ENCODE data around the gene NIN.
"Not testable (repeated sequence)": the region's sequence is repeated elsewhere in the genome, so short reads cannot be mapped to it uniquely, and the experiment has no call there.

NIN gene

DNA sequence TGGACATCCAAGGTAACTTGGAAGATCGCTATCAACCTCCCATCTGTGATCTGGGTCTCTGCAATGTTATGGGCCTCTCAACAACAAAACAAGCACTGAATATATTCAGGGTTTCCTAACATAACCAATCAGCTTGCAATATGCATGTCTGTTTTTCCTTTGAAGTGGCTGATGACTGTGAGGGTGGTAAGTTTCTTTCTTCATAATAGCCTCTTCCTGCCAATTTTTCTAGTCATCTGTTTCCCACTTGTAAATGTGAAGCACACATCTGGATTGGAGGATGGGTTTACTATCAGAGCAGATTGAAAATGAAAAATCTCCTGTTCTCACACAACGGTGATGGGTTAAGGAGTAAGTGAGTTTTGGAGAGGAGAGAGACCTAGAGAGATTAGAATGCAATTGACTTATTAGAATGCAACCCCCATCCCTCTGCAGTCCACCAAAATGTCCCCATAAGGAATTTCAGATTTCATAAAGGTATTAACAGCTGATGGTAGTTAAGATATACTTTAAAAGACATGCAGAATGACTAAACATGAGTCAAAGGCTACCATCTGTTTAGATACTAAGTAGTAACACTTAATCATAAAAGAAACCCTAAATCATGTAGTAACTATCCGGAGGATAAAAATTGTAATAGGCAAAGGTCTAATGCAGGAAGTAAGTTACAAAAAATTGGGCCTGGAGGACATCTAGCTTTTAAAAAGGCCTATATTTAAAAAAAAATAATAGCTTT lies 104.4 kb downstream of the NIN start:
- peak; percentile 78 for FAIRE-seq
- DNase-seq (ENCODE audit: insufficient read length, low spot score): no peak

- DNase-seq (ENCODE audit: insufficient read length, low spot score) (no peak), FAIRE-seq (no peak)
Observed at GRCh38 chr14:50725761-50726160, 105.2 kb downstream of the NIN start.

- no peak for DNase-seq (ENCODE audit: insufficient read length, low spot score)
- FAIRE-seq: no peak
Observed at GRCh38 chr14:50719911-50720759, 110.8 kb downstream of the NIN start.

DNA sequence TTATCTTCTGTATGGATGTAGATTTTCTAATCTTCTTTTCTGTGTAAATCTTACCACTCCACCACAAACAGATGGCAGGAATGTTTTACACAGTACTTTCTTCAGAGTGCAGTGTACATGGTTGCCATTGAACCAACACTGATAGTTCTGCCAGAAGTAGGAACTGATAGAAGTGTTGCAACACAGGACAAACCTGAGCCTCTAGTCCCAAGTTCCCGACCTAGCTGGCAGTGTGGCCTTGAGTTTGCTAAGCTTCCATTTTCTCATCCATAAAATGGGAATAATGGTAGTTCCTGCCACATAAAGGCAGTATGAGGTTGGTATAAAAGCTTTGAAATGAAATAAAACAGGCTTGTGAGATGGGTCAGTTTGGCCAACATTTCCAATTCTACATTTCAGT lies 112.0 kb downstream of the NIN start:
- no peak for FAIRE-seq

DNA sequence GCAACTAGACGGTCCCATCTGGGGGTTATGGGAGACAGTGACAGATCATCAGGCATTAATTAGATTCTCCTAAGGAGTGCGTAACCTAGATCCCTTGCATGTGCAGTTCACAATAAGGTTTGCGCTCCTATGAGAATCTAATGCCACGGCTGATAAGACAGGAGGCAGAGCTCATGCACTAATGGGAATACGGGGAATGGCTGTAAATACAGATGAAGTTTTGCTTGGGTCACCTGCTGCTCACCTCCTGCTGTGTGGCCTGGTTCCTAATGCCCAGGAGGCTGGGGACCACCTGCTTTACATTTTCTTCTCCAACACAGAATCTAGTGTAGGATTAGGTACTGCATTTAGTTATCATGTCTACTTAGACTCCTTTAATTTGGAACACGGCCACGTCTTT lies 113.2 kb downstream of the NIN start:
- no peak for DNase-seq (ENCODE audit: insufficient read length, low spot score)

More for the DNA sequence above, 112.0 kb downstream of the NIN start:
- DNase-seq (ENCODE audit: insufficient read length, low spot score): no peak

DNA sequence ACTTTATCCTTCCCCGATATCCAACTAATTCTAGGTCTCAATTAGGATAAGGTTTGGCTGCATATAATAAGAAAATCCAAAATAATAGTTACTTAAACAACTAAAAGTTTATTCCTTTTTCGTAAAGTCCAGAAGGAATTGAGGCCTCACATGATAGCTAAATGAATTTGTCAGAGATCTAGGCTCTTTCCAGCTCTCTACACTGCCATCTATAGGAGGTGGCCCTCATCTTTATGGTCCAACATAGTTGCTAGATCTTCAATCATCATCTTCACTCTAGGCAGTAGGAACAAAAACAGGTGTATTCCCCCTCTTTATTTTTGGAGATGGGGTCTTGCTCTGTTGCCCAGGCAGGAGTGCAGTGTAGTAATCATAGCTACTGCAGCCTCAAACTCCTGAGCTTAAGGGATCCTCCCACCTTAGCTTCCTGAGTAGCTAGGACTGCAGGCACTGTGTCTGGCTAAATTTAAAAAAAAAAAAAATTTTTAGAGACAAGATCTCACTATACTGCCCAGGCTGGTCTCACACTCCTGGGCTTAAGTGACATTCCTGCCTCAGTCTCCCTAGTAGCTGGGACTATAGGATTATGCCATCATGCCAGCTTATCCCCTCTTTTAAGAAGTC lies 116.4 kb downstream of the NIN start:
- FAIRE-seq (peak; percentile 79), DNase-seq (ENCODE audit: insufficient read length, low spot score) (peak; percentile 9)

More for the DNA sequence above, 113.2 kb downstream of the NIN start:
- FAIRE-seq: no peak

DNA sequence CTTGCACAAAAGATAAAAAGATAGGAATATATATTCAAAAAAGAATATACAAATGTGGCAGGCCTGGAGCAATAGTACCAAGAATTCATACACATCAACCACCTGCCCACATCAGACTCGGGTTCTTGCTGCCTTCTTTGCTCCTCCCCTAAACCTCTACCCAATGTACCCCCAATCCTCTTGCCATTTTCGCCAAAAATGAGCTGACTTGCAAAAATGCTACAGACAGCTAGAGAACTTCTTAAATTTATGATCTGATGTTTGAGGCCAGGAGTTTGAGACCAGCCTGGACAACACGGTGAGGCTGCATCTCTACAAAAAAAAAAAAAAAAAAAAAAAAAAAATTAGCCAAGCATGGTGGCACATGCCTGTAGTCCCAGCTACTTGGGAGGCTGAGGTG lies 119.9 kb downstream of the NIN start:
- no peak for DNase-seq (ENCODE audit: insufficient read length, low spot score)
- no peak for FAIRE-seq

DNA sequence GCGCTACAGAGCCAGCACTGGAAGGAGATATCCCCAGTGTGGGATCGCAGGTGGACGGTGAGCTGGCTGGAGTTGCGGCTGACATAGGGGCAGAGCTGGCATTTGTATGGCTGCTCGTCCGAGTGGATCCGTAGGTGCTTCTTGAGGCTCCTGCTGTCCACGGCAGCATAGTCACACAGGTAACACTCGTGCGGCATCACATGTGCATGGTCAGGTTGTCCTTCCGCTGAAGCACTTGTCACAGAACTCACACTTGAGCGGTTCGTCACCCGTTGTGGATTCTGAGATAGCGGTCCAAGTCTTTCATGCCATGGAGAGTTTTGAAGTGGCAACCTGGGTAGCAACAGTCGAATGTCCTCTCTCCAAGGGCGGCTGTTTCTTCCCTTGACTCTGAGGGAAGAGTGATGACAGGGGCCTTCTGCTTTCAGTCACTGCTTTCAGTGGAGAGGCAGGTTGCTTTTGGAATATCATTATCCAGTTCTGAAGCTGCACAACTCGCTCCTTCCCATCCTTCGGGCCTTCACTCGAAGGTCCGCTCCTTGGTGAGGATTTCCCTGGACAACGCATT lies 125.9 kb downstream of the NIN start:
- DNase-seq (ENCODE audit: insufficient read length, low spot score): no peak
- no peak for FAIRE-seq

- FAIRE-seq (no peak), DNase-seq (ENCODE audit: insufficient read length, low spot score) (no peak)
Observed at GRCh38 chr14:50704454-50705010, 126.4 kb downstream of the NIN start.

DNA sequence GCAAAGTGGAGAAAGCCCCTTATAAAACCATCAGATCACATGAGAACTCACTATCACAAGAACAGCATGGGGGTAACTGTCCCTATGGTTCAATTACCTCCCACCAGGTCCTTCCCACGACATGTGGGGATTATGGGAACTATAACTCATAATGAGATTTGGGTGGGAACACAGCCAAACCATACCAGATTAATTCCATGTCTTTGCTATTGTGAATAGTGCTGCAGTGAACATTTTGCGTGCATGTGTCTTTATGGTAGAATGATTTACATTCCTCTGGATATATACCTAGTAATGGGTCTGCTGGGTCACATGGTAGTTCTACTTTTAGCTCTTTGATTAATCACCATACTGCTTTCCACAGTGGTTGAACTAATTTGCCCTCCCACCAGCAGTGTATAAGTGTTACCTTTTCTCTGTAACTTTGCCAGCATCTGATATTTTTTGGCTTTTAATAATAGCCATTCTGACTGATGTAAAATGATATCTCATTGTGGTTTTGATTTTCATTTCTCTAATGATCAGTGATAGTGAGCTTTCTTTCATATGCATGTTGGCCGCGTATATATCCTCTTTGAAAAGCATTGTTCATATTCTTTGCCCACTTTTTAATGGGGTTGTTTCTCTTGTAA lies 133.2 kb downstream of the NIN start:
- no peak for FAIRE-seq
- DNase-seq (ENCODE audit: insufficient read length, low spot score): no peak

DNA sequence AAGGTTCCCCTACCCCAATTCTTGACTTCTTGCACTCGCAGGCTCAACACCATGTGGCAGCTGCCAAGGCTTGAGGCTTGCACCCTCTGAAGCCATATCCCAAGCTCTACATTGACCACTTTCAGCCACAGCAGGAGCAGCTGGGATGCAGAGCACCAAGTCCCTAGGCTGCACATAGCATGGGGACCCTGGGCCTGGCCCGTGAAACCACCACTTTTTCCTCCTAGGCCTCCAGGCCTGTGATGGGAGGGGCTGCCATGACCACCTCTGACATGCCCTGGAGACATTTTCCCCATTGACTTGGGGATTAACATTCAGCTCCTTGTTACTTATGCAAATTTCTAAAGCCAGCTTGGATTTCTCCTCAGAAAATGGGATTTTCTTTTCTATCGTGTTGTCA lies 136.7 kb downstream of the NIN start:
- not testable (repeated sequence) for FAIRE-seq; DNase-seq (ENCODE audit: insufficient read length, low spot score)

DNA sequence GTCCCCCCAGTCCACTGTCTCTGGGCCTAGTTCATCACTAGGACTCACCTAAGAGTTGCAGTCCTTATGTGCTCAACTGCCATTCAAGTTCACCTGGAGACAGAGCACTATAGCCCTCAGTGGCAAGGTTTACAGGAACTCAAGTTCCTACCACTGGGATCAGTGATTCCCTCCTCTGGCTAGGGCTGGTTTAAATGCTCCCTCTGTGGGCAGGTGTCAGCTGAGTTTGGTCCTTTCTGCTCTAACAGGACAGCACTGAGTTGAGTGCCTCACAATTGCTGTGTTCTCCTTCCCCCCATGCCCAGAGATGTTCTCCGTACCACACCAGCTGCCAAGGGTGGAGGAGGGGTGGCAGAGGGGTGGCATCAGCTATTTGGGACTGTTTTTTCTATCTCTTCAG lies 142.1 kb downstream of the NIN start:
- FAIRE-seq (no peak), DNase-seq (ENCODE audit: insufficient read length, low spot score) (no peak)

- FAIRE-seq (no peak), DNase-seq (ENCODE audit: insufficient read length, low spot score) (no peak)
Observed at GRCh38 chr14:50679674-50680073, 151.3 kb downstream of the NIN start.

DNA sequence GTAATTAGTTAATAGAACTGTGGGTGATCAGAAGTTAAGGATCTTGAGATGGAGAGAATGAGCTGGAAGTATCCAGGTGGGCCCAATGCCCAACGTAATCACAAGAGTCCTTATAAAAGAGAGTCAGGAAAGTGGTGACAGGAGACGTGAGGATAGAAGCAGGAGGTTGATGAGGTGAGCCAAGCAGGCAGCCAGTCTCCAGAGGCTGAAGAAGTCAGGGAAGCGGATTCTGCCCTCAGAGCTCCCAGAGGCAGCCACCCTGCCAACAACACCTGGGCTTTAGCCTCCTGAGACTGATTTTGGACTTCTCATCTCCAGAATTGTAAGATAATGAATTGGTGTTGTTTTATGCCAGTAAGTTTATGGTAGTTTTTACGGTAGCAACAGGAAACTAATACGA lies 152.8 kb downstream of the NIN start:
- FAIRE-seq: no peak
- DNase-seq (ENCODE audit: insufficient read length, low spot score): no peak

DNA sequence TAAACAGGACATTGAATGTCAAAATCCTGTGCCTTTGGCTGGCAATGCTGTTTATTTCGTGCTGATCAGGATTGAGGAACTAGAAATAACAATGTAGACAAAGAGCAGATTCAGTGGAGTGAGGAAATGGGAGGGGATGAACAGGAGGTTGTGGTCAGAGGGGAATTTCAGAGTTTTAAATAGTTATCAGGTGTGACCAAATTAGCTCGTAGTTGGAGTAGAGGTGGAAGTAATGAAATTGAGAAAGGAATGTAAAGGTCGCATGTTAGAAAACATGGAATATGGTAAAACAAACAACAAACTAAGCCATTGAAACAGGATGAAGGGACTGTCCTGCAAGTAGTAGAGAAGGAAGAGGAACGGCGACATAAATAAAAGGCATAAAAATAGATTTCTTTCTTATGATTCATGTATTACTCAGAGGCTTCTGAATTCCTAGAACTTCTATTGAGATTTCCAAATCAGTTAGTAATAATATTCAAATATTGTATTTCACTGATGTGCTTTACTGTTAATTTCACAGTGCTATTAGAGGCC lies 153.4 kb downstream of the NIN start:
- DNase-seq (ENCODE audit: insufficient read length, low spot score): no peak
- peak; percentile 94 for FAIRE-seq

DNA sequence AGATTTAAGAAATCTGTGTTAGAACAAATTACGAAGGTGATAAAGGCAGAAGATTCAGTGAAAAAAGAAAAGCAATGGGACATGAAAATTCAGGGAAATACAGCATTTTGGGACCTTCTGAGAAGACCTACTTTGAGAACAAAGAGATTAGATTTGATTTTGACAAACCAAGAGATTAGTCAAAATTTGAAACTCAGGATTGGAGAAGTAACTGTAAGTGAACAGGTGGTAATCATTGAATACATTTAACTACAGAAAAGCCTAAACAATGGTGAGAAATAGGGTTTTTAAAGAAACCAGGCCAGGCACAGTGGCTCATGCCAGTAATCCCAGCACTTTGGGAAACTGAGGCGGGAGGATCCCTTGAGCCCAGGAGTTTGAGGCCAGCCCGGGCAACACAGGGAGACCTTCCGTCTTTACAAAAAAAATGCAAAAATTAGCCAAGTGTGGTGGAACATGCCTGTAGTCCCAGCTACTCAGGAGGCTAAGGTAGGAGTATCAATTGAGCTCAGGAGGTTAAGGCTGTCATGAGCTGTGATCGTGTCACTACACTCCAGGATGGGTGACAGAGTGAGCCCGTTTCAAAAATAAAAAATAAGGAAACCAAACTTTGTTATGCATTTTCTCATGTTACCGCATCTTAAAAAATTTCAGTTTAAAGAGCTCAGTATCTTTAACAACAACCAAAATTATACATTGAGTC lies 154.0 kb downstream of the NIN start:
- peak; percentile 65 for FAIRE-seq
- no peak for DNase-seq (ENCODE audit: insufficient read length, low spot score)

DNA sequence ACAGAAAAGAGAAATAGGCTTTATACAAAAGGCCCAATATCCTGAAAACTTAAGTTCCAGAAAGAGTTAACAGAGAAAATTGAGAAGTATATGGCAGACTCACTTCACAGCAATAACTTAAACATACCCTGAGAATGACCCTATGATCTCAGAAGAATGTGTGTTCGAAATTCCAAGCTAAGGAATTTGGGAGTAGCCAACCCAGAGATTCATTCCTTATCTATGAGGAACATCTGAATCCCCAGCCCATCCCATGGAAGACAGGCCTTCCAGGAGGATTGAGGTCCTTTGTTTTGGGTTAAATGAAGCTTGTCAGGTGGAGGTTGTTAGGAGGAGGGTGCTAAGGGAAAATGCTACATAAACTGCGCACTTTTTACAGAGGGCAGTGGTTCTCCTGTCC lies 155.4 kb downstream of the NIN start:
- FAIRE-seq (peak; percentile 21), DNase-seq (ENCODE audit: insufficient read length, low spot score) (no peak)

GRCh38 chr14:50670866-50671256 lies 160.1 kb downstream of the NIN start:
- FAIRE-seq (no peak), DNase-seq (ENCODE audit: insufficient read length, low spot score) (no peak)

- no peak for FAIRE-seq
- no peak for DNase-seq (ENCODE audit: insufficient read length, low spot score)
Observed at GRCh38 chr14:50670196-50670865, 160.6 kb downstream of the NIN start.

All from GM19239 (cell line).